Measurements from ENCODE around the gene TMEM179. TPM values are rescaled to one million over a fixed set of nuclear protein-coding genes. Genes with fewer than 3 reads are reported as not detected.

The TMEM179 gene
- total and polyA plus RNA-seq, 2 of the 8 experiments (the other 6 are each of a cell fraction or from before 2014, with no cell fraction given): 2.9 to 4.0 TPM

DNA sequence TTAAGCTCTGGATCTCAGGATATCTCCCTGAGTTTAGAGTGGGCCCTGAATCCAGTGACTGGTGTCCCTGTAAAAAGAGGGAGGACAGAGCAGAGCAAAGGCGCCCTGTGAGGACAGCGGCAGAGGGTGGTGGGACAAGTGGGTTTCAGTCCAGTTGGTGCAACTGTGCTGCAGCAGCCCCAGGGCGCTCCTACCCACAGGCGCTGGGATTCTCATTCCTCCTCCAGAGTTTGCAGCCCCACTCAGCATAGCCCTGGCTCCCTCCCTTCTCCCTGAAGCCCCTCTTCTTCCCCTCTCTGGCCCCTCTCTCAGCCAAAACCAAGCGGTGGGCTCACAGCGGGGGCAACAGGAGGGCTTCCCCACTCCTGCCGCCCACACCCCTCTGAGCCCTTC lies 1.6 kb downstream of the TMEM179 start:
- H3K23me2 ChIP-seq (ENCODE audit: low read depth, low read length): peaks cover 6% of the 10 kb centered on the region; the same call in 1 of the 2 replicates
- no peak overlapping the region for H3K4me2 ChIP-seq (ENCODE audit: insufficient read depth in 1 of 2, low read depth in 2 of 2, low read length in 2 of 2)
- H3K36me3 ChIP-seq (ENCODE audit: control insufficient read depth in 2 of 4, insufficient read depth in 4 of 4, low read length in 3 of 4): no peaks in the 10 kb centered on the region
- H2BK5ac ChIP-seq (ENCODE audit: low read depth, low read length): no peak overlapping the region
- FAIRE-seq: no peak
- ChIA-PET CTCF (ENCODE audit: partially characterized antibody) (no interaction called here), POLR2A (ENCODE audit: partially characterized antibody) (no interaction called here)
- H3K4ac ChIP-seq (replicated peaks; ENCODE audit: insufficient read length, low read depth, low read length): no peak overlapping the region
- no peaks in the 10 kb centered on the region for H4K20me1 ChIP-seq (replicated peaks in 1 of 2; ENCODE audit: control insufficient read depth in 1 of 2, insufficient read depth in 2 of 2, low read length in 2 of 2)
- H3K9ac ChIP-seq (replicated peaks in 1 of 4; ENCODE audit: extremely low read depth in 1 of 4, low read depth in 3 of 4, low read length in 3 of 4): no peak overlapping the region
- H4K91ac ChIP-seq (replicated peaks; ENCODE audit: insufficient read length, low read length): no peak overlapping the region
- no peak overlapping the region for H2BK12ac ChIP-seq (ENCODE audit: low read depth, low read length)
- no peaks in the 10 kb centered on the region for H3K9me3 ChIP-seq (ENCODE audit: insufficient read depth in 2 of 2, low read depth in 1 of 2, low read length in 1 of 2)
- no peak overlapping the region for H3K56ac ChIP-seq (replicated peaks; ENCODE audit: insufficient read length, low read depth, low read length)
- H3K23ac ChIP-seq (ENCODE audit: insufficient read length): no peak overlapping the region
- no peak overlapping the region for H3K14ac ChIP-seq (ENCODE audit: insufficient read length)
- no peak overlapping the region for H2BK15ac ChIP-seq (ENCODE audit: low read length)
- peaks cover 2 to 23% (median 15%) of the 10 kb centered on the region in 4 experiments for H3K27me3 ChIP-seq (replicated peaks in 1 of 4; ENCODE audit: control insufficient read depth in 3 of 4, extremely low read depth in 1 of 4, insufficient read depth in 3 of 4, low read length in 3 of 4)
- no peak overlapping the region for H2BK20ac ChIP-seq (ENCODE audit: low read length)
- 95% methylated on average over 4 of the region's 7 CpGs; no CpG with 5 or more reads in 1 of the 2 experiments for WGBS, 2 experiments (ENCODE audit: extremely low coverage in 1 of 2, insufficient coverage in 1 of 2, insufficient read length in 1 of 2, insufficient replicate concordance in 2 of 2, low coverage in 1 of 2, low lambda C conversion rate in 2 of 2, missing lambda C conversion rate in 1 of 2)
- H3K4me1 ChIP-seq (replicated peaks in 1 of 4; ENCODE audit: control insufficient read depth in 3 of 4, insufficient read depth in 4 of 4, low read length in 3 of 4): peaks cover 0 to 9% (median 3%) of the 10 kb centered on the region in 4 experiments; a peak in 4 of 7 replicates
- no peak overlapping the region for H2BK120ac ChIP-seq (replicated peaks; ENCODE audit: low read depth, low read length)
- no peak overlapping the region for H3K4me3 ChIP-seq (ENCODE audit: extremely low read depth in 1 of 4, insufficient read depth in 2 of 4, low read depth in 3 of 4, low read length in 4 of 4)
- no peaks in the 10 kb centered on the region for H3K79me2 ChIP-seq (ENCODE audit: control insufficient read depth in 1 of 2, insufficient read depth in 2 of 2, low read length in 2 of 2)
- H4K5ac ChIP-seq (ENCODE audit: insufficient read length, low read depth, low read length): no peak overlapping the region
- no peak overlapping the region; the same call in 1 of the 2 replicates for H3K18ac ChIP-seq (ENCODE audit: extremely low read depth, low read length)
- H3K27ac ChIP-seq (ENCODE audit: low read depth, low read length): no peak overlapping the region
- H3K79me1 ChIP-seq (ENCODE audit: low read depth, low read length): no peaks in the 10 kb centered on the region
- H2AFZ ChIP-seq (ENCODE audit: low read length): no peak overlapping the region
- H4K8ac ChIP-seq (ENCODE audit: extremely low read depth, insufficient read depth, low read length): no peak overlapping the region
- H2AK5ac ChIP-seq (ENCODE audit: low read depth, low read length): no peak overlapping the region
- no peak for DNase-seq (ENCODE audit: low read depth in 1 of 2, low spot score in 2 of 2)
- TF ChIP-seq TAF7 (optimal IDR thresholded peaks at IDR 0.05; ENCODE audit: borderline replicate concordance, low read depth, low read length) (no peak), TBP (IDR thresholded peaks at IDR 0.05; ENCODE audit: low read depth, low read length) (no peak), EZH2 (IDR thresholded peaks at IDR 0.05; ENCODE audit: low read depth, low read length, severe bottlenecking) (no peak), TEAD4 (IDR thresholded peaks at IDR 0.05; ENCODE audit: low read depth, low read length) (no peak), RNF2 (IDR thresholded peaks at IDR 0.05; ENCODE audit: borderline replicate concordance, low read depth, low read length, missing control alignments, poor library complexity, severe bottlenecking) (no peak), CBX8 (IDR thresholded peaks at IDR 0.05; ENCODE audit: borderline replicate concordance, low read depth, low read length) (no peak), SUZ12 (IDR thresholded peaks at IDR 0.05; ENCODE audit: low read length) (no peak), JUND (IDR thresholded peaks at IDR 0.05; ENCODE audit: low read length) (no peak)
- TF ChIP-seq, protein P1, sequence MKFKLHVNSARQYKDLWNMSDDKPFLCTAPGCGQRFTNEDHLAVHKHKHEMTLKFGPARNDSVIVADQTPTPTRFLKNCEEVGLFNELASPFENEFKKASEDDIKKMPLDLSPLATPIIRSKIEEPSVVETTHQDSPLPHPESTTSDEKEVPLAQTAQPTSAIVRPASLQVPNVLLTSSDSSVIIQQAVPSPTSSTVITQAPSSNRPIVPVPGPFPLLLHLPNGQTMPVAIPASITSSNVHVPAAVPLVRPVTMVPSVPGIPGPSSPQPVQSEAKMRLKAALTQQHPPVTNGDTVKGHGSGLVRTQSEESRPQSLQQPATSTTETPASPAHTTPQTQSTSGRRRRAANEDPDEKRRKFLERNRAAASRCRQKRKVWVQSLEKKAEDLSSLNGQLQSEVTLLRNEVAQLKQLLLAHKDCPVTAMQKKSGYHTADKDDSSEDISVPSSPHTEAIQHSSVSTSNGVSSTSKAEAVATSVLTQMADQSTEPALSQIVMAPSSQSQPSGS (IDR thresholded peaks at IDR 0.05; ENCODE audit: low read length): no peak

Data from H1 (cell line).